AG04450 (cell line): Measurements from ENCODE around the gene ZC3H7A. TPM values are rescaled to one million over a fixed set of nuclear protein-coding genes. Genes with fewer than 3 reads are reported as not detected.

Experiments used
- CTCF ChIA-PET: fragments of 300-600, 350-600 bp; formaldehyde crosslinking; extraction: SDS; loops from one replicate; lab custom pipeline; 2022; ENCODE audit warnings: antibody characterized with exemption, inconsistent platforms; lab: Charles Lee
- POLR2A ChIA-PET: fragments of 350-600 bp; formaldehyde crosslinking; extraction: SDS; loops from one replicate; lab custom pipeline; 2021; ENCODE audit warnings: antibody characterized with exemption, inconsistent platforms; lab: Yijun Ruan, JAX
- DNase-seq: peaks from one replicate; pipeline ENCODE4 v3.0.0-alpha.2; 2011; ENCODE audit warnings: low read depth, low spot score
- H3K27ac ChIP-seq: one replicate; pipeline ENCODE4 v1.5.1; 2012; ENCODE audit warnings: low read depth, low read length, control low read depth
- H3K27me3 ChIP-seq: one replicate; pipeline ENCODE4 v1.6.0; 2012; ENCODE audit warnings: low read length; ENCODE audit not compliant: control insufficient read depth, insufficient read depth
- H3K4me3 ChIP-seq: 2 replicates; pipeline ENCODE4 v1.5.1; 2011; ENCODE audit warnings: mild to moderate bottlenecking, low read depth, low read length, control low read depth
- H3K9me3 ChIP-seq: 2 replicates; pipeline ENCODE4 v1.5.1; 2012; ENCODE audit warnings: low read length; ENCODE audit not compliant: control insufficient read depth, insufficient read depth
- polyA plus RNA-seq: library from polyadenylated mRNA; depleted of rRNA; stranded (reverse); fragments of >200 nt; gene quantifications from 2 replicates; pipeline ENCODE4 v1.2.3, GENCODE V29; 2011
- TF ChIP-seq, protein P1 (sequence below): IDR thresholded peaks from 2 replicates; pipeline ENCODE4 v1.5.1; 2011; ENCODE audit warnings: low read depth, low read length, control low read depth, inconsistent platforms

Gene ZC3H7A
- polyA plus RNA-seq, 1 experiment, result 72.6 TPM

GRCh38 chr16:11719171-11719570 lies 77.9 kb downstream of the ZC3H7A start:
- CTCF ChIA-PET, result interaction anchor here (0.6 to 2.3 kb wide), 3 partner anchors 41 to 347 kb away, joined by 3 to 10 read pairs (median 6); no protein-coding TSS in a partner anchor
- Histone ChIP-seq H3K9me3 (no peaks in the 10 kb centered on the region), H3K4me3 (no peak overlapping the region), H3K27me3 (no peaks in the 10 kb centered on the region), H3K27ac (no peak overlapping the region)
- TF ChIP-seq, protein P1, sequence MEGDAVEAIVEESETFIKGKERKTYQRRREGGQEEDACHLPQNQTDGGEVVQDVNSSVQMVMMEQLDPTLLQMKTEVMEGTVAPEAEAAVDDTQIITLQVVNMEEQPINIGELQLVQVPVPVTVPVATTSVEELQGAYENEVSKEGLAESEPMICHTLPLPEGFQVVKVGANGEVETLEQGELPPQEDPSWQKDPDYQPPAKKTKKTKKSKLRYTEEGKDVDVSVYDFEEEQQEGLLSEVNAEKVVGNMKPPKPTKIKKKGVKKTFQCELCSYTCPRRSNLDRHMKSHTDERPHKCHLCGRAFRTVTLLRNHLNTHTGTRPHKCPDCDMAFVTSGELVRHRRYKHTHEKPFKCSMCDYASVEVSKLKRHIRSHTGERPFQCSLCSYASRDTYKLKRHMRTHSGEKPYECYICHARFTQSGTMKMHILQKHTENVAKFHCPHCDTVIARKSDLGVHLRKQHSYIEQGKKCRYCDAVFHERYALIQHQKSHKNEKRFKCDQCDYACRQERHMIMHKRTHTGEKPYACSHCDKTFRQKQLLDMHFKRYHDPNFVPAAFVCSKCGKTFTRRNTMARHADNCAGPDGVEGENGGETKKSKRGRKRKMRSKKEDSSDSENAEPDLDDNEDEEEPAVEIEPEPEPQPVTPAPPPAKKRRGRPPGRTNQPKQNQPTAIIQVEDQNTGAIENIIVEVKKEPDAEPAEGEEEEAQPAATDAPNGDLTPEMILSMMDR, result no peak
- POLR2A ChIA-PET, result no interaction called here
- no peak for DNase-seq

DNA sequence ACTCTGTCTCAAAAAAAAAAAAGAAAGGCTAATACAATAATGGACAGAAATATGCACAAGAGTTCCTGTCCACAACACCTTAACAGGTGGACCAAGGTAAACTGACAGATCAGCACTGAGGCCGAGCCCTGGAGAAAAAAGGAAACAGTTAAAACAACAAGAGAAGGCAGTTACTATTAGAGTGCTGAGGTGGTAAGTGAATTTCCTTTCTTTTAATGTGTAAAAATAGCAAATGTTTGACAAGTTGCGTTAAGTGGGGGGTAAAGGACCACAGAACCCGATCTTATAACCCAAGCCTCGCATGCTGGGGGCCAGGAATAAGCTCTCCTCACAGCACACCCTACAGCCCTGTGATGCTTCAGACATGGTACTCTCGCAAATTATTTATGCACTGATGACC lies 79.2 kb downstream of the ZC3H7A start:
- Histone ChIP-seq H3K4me3 (no peak overlapping the region), H3K27me3 (no peaks in the 10 kb centered on the region), H3K27ac (no peak overlapping the region), H3K9me3 (no peaks in the 10 kb centered on the region)
- DNase-seq, result no peak
- ChIA-PET CTCF (interaction anchor here (0.7 to 2.3 kb wide), 4 partner anchors 80 to 350 kb away, joined by 3 to 10 read pairs (median 6); no protein-coding TSS in a partner anchor), POLR2A (interaction anchor here (0.7 kb wide), 2 partner anchors 30 to 51 kb away, joined by 3 to 4 read pairs; no protein-coding TSS in a partner anchor)
- TF ChIP-seq, protein P1, result no peak

- Histone ChIP-seq H3K4me3 (no peak overlapping the region), H3K27ac (no peak overlapping the region), H3K9me3 (no peaks in the 10 kb centered on the region), H3K27me3 (no peaks in the 10 kb centered on the region)
- POLR2A ChIA-PET, result no interaction called here
- CTCF ChIA-PET, result interaction anchor here (0.8 to 4.6 kb wide), 2 partner anchors 9 to 319 kb away, joined by 4 to 54 read pairs; no protein-coding TSS in a partner anchor
- DNase-seq, result no peak
- TF ChIP-seq, protein P1, result no peak
Measured at GRCh38 chr16:11716336-11716735, 80.7 kb downstream of the ZC3H7A start.

DNA sequence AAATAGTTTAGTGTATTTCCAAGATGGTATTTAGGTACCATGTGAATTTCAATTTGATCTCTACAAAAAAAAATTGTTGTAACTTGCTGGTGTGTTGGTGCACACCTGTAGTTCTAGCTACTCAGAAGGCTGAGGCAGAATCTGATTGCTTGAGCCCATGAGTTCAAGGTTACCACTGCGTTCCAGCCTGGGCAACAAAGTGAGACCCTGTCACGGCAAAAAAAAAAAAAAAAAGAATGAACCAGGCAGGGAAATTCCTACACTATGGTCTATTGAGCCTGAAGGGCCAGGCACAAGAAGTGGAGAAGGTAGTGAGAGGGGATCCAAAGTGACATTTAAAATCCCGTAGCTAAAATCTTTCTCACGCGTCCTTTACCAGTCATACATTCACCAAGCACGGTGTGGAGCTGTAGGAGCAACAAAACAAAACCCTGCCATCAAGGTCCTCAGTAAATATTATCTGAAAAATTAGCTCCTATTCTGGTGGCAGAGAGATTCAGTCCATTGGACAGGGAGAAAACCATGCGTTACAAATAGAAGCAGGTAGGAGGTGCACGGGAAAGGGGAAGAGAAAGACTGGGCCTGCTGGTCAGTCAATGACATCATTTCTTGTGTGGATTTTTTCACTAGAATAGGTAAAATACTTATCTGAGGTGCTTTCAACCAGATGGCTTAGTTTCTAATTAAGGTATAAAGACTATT lies 81.7 kb downstream of the ZC3H7A start:
- Histone ChIP-seq H3K27ac (no peak overlapping the region), H3K27me3 (no peaks in the 10 kb centered on the region), H3K9me3 (no peaks in the 10 kb centered on the region), H3K4me3 (no peak overlapping the region)
- ChIA-PET CTCF (interaction anchor here (0.6 to 4.6 kb wide), 13 partner anchors 7 to 751 kb away, joined by 3 to 54 read pairs (median 5); partner anchors contain the start of gene TXNDC11), POLR2A (no interaction called here)
- DNase-seq, result no peak
- TF ChIP-seq, protein P1, result no peak

DNA sequence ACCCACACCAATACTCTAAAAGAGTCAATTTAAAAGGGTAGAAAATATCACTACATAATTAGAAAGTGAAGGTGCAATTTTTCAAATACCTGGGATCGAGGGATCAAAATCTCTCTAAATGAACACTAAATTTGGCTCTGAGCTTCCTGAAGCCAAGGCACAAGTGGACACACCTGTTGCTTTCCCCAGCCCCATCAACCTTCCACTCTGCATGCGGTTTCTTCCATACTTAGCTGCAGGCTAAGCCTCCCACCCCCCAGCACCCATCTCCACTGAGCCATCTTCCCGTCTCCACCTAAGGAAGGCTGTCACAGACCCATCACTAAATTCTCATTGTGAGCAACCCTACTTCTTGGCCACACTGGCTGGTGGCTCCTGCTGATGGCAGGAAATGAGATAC lies 84.9 kb downstream of the ZC3H7A start:
- Histone ChIP-seq H3K9me3 (no peaks in the 10 kb centered on the region), H3K27me3 (no peaks in the 10 kb centered on the region), H3K27ac (no peak overlapping the region), H3K4me3 (no peak overlapping the region)
- CTCF ChIA-PET, result interaction anchor here (0.6 to 4.6 kb wide), 6 partner anchors 8 to 315 kb away, joined by 3 to 54 read pairs (median 8); no protein-coding TSS in a partner anchor
- POLR2A ChIA-PET, result no interaction called here
- TF ChIP-seq, protein P1, result no peak
- DNase-seq, result no peak
